ENCODE data around the gene PTPRT. TPM values are rescaled to one million over a fixed set of nuclear protein-coding genes. Genes with fewer than 3 reads are reported as not detected.

The PTPRT gene
- polyA plus RNA-seq, 1 experiment = not detected

DNA sequence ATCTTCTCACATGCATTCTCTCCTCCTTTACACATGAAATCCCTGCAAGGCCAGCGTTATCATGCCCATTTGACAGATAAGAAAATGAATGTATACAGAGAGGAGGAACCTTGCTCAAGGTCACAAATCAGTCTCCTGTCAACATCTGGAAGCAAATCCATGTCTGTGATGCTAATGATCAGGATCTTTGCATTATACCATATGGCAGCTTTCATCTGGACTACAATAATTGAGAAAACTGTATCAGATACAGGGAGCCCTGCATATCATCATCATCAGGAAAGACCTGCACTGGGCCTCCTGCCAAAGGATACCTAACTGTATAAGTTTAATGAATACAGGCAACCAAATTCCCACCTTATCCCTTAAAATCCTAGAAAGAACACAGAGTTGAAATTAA, 213.7 kb downstream of the PTPRT start:
- CTCF ChIA-PET = no interaction called here
- H3K27me3 ChIP-seq (ENCODE audit: control insufficient read depth, insufficient read depth, low read length) = no peaks in the 10 kb centered on the region
- DNase-seq (ENCODE audit: low read depth) = no peak
- H3K36me3 ChIP-seq (ENCODE audit: control insufficient read depth, insufficient read depth, low read length) = no peaks in the 10 kb centered on the region
- TF ChIP-seq, protein P1, sequence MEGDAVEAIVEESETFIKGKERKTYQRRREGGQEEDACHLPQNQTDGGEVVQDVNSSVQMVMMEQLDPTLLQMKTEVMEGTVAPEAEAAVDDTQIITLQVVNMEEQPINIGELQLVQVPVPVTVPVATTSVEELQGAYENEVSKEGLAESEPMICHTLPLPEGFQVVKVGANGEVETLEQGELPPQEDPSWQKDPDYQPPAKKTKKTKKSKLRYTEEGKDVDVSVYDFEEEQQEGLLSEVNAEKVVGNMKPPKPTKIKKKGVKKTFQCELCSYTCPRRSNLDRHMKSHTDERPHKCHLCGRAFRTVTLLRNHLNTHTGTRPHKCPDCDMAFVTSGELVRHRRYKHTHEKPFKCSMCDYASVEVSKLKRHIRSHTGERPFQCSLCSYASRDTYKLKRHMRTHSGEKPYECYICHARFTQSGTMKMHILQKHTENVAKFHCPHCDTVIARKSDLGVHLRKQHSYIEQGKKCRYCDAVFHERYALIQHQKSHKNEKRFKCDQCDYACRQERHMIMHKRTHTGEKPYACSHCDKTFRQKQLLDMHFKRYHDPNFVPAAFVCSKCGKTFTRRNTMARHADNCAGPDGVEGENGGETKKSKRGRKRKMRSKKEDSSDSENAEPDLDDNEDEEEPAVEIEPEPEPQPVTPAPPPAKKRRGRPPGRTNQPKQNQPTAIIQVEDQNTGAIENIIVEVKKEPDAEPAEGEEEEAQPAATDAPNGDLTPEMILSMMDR (IDR thresholded peaks at IDR 0.05; ENCODE audit: insufficient read depth, low read depth, low read length) = no peak
- POLR2A ChIA-PET = no interaction called here
- no peak overlapping the region for H3K4me3 ChIP-seq (ENCODE audit: low read depth, low read length)

DNA sequence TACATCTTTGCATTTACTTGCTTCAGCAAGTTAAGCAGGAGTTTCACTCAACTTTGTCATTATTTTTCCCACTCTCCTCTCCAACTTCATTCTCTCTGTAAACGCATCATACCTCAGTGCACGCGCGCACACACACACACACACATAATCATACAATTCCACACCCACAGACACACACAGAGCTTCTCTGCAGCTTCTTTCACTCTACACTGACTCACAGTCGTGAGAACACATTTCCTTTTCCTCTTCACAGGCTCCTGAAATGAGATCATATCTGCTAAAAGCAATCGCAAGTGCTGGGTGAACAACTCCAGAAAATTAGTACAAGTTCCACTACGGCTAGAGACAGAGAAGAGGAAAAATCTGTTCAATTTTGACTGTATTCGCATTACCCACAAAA, 215.4 kb downstream of the PTPRT start:
- TF ChIP-seq, protein P1 (IDR thresholded peaks at IDR 0.05; ENCODE audit: insufficient read depth, low read depth, low read length) = no peak
- Histone ChIP-seq H3K36me3 (ENCODE audit: control insufficient read depth, insufficient read depth, low read length) (no peaks in the 10 kb centered on the region), H3K4me3 (ENCODE audit: low read depth, low read length) (no peak overlapping the region), H3K27me3 (ENCODE audit: control insufficient read depth, insufficient read depth, low read length) (no peaks in the 10 kb centered on the region)
- ChIA-PET CTCF (interaction anchor here (1.9 kb wide), 1 partner anchor 14 kb away, joined by 3 read pairs; no protein-coding TSS in a partner anchor), POLR2A (no interaction called here)
- no peak for DNase-seq (ENCODE audit: low read depth)

DNA sequence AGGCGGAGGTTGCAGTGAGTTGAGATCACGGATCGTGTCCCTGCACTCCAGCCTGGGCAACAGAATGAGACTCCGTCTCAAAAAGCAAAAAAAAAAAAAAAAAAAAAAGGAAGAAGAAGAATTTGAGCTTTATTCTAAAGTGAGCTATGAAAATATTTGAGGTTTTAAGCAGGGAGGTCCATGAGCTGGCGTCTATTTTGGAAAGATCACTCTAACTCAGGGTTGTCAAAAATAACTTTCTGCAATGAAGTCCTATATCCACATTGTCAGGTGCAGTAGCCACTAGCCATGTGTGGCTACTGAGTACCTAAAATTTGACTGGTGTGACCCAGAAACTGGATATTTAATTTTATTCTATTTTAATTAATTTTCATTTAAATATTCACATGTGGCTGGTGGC, 217.1 kb downstream of the PTPRT start:
- ChIA-PET CTCF (no interaction called here), POLR2A (no interaction called here)

DNA sequence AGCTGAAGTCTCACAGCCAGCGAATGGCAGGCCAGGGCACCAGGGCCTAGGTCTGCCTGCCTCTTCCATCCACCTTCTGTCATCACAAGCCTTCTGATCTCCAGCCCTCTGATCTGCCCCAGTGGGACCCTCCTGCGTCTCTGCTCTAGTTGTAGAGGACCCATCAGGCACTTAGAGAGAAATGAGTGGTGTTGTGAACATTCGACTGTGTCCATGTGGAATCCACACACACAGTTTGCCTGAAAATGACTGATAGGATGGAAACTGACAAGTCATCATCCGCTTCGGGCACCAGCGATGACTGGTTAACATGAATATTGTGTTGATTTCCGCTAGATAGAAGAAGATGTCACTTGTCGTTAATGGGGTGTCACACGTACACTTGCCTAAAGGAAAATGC, 221.0 kb downstream of the PTPRT start:
- ChIA-PET CTCF (no interaction called here), POLR2A (no interaction called here)
- H3K4me3 ChIP-seq (ENCODE audit: low read depth, low read length) = no peak overlapping the region
- no peak for DNase-seq (ENCODE audit: low read depth)
- no peaks in the 10 kb centered on the region for H3K36me3 ChIP-seq (ENCODE audit: control insufficient read depth, insufficient read depth, low read length)
- TF ChIP-seq, protein P1 (IDR thresholded peaks at IDR 0.05; ENCODE audit: insufficient read depth, low read depth, low read length) = no peak
- no peaks in the 10 kb centered on the region for H3K27me3 ChIP-seq (ENCODE audit: control insufficient read depth, insufficient read depth, low read length)

More for the DNA sequence above, 217.1 kb downstream of the PTPRT start:
- DNase-seq (ENCODE audit: low read depth) = no peak
- no peak overlapping the region for H3K4me3 ChIP-seq (ENCODE audit: low read depth, low read length)
- no peaks in the 10 kb centered on the region for H3K27me3 ChIP-seq (ENCODE audit: control insufficient read depth, insufficient read depth, low read length)
- H3K36me3 ChIP-seq (ENCODE audit: control insufficient read depth, insufficient read depth, low read length) = no peaks in the 10 kb centered on the region
- TF ChIP-seq, protein P1 (IDR thresholded peaks at IDR 0.05; ENCODE audit: insufficient read depth, low read depth, low read length) = no peak

DNA sequence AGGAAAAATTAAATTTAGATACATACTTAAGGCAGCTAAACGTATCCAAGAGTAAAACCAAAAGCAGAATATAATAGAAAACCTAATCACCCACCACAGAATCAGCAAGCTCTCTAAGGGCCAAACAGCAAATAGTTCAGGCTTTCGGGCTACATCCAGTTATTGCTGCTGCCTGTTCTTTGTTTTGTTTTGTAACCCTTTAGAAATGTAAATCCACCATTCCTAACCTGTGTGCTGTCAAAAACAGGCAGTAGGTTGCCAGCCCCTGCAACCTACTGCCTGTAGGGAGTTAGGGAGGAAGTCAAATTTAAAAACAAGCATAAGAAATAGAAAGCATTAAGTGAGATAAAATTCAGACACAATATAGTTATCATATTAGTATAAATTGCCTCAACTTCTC, 225.9 kb downstream of the PTPRT start:
- TF ChIP-seq, protein P1 (IDR thresholded peaks at IDR 0.05; ENCODE audit: insufficient read depth, low read depth, low read length) = no peak
- ChIA-PET CTCF (no interaction called here), POLR2A (no interaction called here)
- no peaks in the 10 kb centered on the region for H3K36me3 ChIP-seq (ENCODE audit: control insufficient read depth, insufficient read depth, low read length)
- no peaks in the 10 kb centered on the region for H3K27me3 ChIP-seq (ENCODE audit: control insufficient read depth, insufficient read depth, low read length)
- DNase-seq (ENCODE audit: low read depth) = no peak
- H3K4me3 ChIP-seq (ENCODE audit: low read depth, low read length) = no peak overlapping the region

Measured in BJ (cell line).